Small intestine (tissue), 7 donors: ENCODE measurements around the gene SP1. TPM values are rescaled to one million over a fixed set of nuclear protein-coding genes. Genes with fewer than 3 reads are reported as not detected.

Experiments
- DNase-seq, 2 donors: peaks; one replicate each; pipeline versions ENCODE4 v3.0.0 to v3.0.0-alpha.2; 2013
- FAIRE-seq: peaks from 2 replicates; lab custom pipeline; 2012; peaks lifted over from hg19 to GRCh38; lab: Jason Lieb, UNC
- H3K27ac ChIP-seq, 3 donors: one replicate each; pipeline ENCODE4 v1.5.1; 2013; ENCODE audit warnings: low read length in 2 of 3, mild to moderate bottlenecking in 2 of 3, control low read depth in 1 of 3, inconsistent platforms in 1 of 3, low read depth in 1 of 3, moderate library complexity in 1 of 3
- H3K27me3 ChIP-seq, 3 donors: one replicate each; pipeline ENCODE4 v1.6.1; 2013; ENCODE audit warnings: low read length in 3 of 3, inconsistent platforms in 1 of 3; ENCODE audit not compliant: control insufficient read depth in 3 of 3, insufficient read depth in 3 of 3
- H3K36me3 ChIP-seq, 3 donors: one replicate each; pipeline ENCODE4 v1.6.1; 2013; ENCODE audit warnings: low read length in 3 of 3, inconsistent platforms in 1 of 3, low read depth in 1 of 3, mild to moderate bottlenecking in 1 of 3, moderate library complexity in 1 of 3; ENCODE audit not compliant: control insufficient read depth in 3 of 3, insufficient read depth in 2 of 3
- H3K4me1 ChIP-seq, 3 donors: one replicate each; pipeline ENCODE4 v1.6.1; 2013; ENCODE audit warnings: low read length in 2 of 3, inconsistent platforms in 1 of 3, low read depth in 1 of 3, mild to moderate bottlenecking in 1 of 3, moderate library complexity in 1 of 3; ENCODE audit not compliant: control insufficient read depth in 3 of 3, insufficient read depth in 2 of 3
- H3K4me3 ChIP-seq, 3 donors: one replicate each; pipeline ENCODE4 v1.5.1; 2013; ENCODE audit warnings: low read length in 3 of 3, control low read depth in 1 of 3, inconsistent platforms in 1 of 3, low read depth in 1 of 3, mild to moderate bottlenecking in 1 of 3, moderate library complexity in 1 of 3
- H3K9me3 ChIP-seq, 2 donors: one replicate each; pipeline ENCODE4 v1.6.1; 2013; ENCODE audit warnings: low read depth in 1 of 2, low read length in 1 of 2; ENCODE audit not compliant: control insufficient read depth in 2 of 2, insufficient read depth in 1 of 2
- WGBS, 3 donors: extraction: QIAGEN DNeasy Blood & Tissue Kit; methylation state at CpG; one replicate each; pipeline ENCODE4 v1.1.7; 2013; 5-methylcytosine and 5-hydroxymethylcytosine counted together
- polyA plus RNA-seq, 4 donors: library from polyadenylated mRNA; stranded (reverse) in 3 of 4; unstranded in 1 of 4; fragments of 200-250 nt in 3 of 4; fragments of 120-200 nt in 1 of 4; gene quantifications; one replicate each; pipeline versions ENCODE4 v1.2.1 to v1.2.3, GENCODE V29; 2013
- donor health status: healthy with polysubstance abuse.
- donor health status: control.
- donor health status: control.
- donor health status: Bipolar disorder and iron deficiency.
- donor health status: healthy.

The SP1 gene
- polyA plus RNA-seq, 4 donors: 13.8 to 75.6 (median 18.3) TPM

DNA sequence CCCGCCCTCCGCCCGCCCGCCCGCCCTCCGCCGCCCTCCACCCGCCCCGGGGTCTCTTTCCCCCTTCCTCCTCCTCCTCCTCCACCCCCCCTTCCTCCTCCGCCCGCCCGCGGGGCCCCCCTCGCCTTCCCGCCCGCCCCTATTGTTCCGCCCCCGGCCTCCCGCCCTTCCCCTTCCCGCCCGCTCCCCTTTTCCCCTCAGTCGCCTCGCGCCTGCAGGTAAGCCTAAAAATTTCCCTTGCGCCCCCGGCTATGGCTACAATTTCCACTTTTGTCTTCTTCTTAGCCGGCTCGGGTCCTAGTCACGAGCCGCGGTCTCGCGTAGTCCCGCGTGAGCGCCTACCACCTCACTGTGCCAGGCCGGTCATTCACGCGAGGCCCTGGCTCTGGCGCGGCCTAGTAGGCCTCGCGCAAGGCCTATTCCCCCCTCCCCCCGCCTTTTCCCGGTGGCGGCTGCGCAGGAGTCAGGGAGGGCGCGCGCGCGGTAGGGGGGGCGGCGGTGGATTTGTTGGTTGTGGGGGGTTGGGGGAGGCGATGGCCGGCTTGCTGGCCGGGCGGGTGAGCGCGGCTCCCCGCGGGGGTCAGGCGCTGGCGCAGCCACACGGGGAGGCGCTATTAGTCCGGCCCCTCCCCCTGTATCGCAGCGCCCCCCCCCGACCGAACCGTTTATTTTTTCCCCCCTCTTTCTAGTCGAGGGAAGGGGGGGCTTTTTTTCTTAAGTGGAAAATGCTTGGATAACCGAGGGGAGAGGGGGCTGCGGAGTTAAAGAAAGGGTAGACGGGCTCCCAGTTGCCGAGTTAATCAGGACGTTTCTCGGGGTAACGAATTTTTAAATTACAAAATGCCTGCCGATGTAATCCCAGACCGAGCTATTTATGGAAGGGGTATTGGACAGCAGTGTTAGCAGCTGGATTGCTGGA lies 72.4 kb downstream of the SP1 start:
- Histone ChIP-seq H3K27me3 (no peaks in the 10 kb centered on the region), H3K27ac (peak overlapping the region; percentile 93 to 98 (median 96)), H3K36me3 (peaks cover 17 to 38% (median 19%) of the 10 kb centered on the region in 3 donors), H3K4me1 (peaks cover 0 to 18% (median 4%) of the 10 kb centered on the region in 3 donors), H3K4me3 (peak overlapping the region; percentile 89 to 98 (median 97)), H3K9me3 (no peaks in the 10 kb centered on the region)
- 0 to 1% (median 1%) methylated on average over 55 to 70 of the region's 82 CpGs for WGBS, 3 donors
- DNase-seq: peak; percentile 74 to 92
- FAIRE-seq: no peak

DNA sequence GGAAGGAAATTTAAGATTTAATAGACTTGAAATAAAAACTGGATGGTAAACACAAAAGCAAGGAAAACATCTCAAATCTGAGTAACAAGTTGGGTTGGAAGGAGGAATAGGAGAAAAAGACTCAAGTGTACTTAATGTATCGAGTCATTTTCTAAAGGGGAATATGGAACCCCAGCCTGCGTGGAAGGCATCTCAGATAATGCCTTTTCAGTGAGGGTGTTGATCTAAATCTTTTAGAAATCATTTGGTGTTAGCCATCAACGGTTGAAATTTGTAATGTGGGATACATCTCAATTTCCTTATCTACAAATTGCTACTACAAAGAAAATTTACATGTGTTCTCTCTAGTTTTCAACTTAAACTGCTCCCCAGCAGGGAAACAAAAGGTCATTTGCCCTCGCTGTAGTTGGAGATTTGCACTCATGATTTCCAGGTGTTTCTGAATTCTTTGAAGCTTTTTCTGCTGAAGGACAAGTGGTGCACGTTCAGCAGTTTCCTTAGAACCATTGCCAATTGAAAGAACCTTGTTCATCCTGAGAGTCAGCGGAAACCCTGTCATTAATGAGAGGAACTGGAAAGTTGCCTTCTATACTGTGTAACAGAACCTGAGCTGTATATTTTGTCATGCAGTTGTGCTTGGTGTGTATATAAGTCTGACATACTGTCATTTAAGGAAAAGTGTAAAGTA lies 74.1 kb downstream of the SP1 start:
- no peak for FAIRE-seq
- 23 to 26% (median 24%) methylated on average over 6 of the region's 6 CpGs for WGBS, 3 donors

GRCh38 chr12:53454707-53455106 lies 74.7 kb downstream of the SP1 start:
- H3K4me3 ChIP-seq: no peak overlapping the region

More for the DNA sequence above, 74.1 kb downstream of the SP1 start:
- H3K4me3 ChIP-seq: no peak overlapping the region
- no peak for DNase-seq
- H3K4me1 ChIP-seq: peaks cover 0 to 18% (median 4%) of the 10 kb centered on the region in 3 donors
- H3K9me3 ChIP-seq: no peaks in the 10 kb centered on the region
- H3K27me3 ChIP-seq: no peaks in the 10 kb centered on the region
- H3K36me3 ChIP-seq: peaks cover 27 to 36% (median 28%) of the 10 kb centered on the region in 3 donors
- no peak overlapping the region for H3K27ac ChIP-seq

DNA sequence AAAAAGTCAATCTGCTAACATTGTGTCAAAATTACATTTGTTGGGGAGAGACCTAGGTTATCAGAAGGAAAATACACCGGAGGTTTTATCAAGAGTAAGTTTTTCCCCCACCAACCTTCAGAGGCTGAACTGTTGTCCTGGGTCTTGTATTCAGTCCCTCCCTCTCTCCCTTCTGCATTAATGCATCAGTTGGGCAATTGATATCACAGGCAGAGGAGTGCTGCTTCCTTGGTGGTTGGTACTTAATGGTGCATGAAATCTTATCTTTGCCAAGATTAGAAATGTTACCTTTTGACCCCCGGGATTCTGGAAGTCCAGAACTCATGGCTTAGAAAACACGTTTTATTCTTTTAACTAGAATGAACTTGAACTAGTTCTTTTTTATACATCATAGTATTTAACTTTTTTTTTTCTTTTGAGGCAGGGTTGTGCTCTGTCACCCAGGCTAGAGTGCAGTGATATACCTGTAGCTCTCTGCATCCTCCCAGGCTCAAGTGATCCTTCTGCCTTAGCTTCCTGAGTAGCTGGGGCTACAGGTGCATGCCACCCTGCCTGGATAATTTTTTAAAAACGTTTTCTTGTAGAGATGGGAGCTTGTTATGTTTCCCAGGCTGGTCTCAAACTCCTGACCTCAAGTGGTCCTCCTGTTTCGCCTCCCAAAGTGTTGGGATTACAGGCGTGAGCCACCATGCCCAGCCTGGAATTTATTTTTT lies 76.8 kb downstream of the SP1 start:
- Histone ChIP-seq H3K4me1 (peaks cover 0 to 20% (median 4%) of the 10 kb centered on the region in 3 donors), H3K27ac (no peak overlapping the region), H3K4me3 (no peak overlapping the region), H3K36me3 (peaks cover 40 to 49% (median 46%) of the 10 kb centered on the region in 3 donors), H3K9me3 (no peaks in the 10 kb centered on the region), H3K27me3 (no peaks in the 10 kb centered on the region)
- no peak for FAIRE-seq
- DNase-seq: peak in 1 of 2 donors; percentile 72
- WGBS, 3 donors: 48 to 68% (median 52%) methylated on average over 6 of the region's 6 CpGs

More at GRCh38 chr12:53454707-53455106, 74.7 kb downstream of the SP1 start:
- Histone ChIP-seq H3K36me3 (peaks cover 29 to 36% (median 30%) of the 10 kb centered on the region in 3 donors), H3K27me3 (no peaks in the 10 kb centered on the region), H3K27ac (no peak overlapping the region), H3K4me1 (peaks cover 0 to 18% (median 4%) of the 10 kb centered on the region in 3 donors), H3K9me3 (no peaks in the 10 kb centered on the region)
- WGBS, 3 donors: 55 to 61% (median 58%) methylated on average over 3 of the region's 3 CpGs
- no peak for FAIRE-seq
- DNase-seq: no peak

GRCh38 chr12:53459097-53459496 lies 79.1 kb downstream of the SP1 start:
- 73 to 81% (median 77%) methylated on average over 4 of the region's 4 CpGs for WGBS, 3 donors
- Histone ChIP-seq H3K27ac (no peak overlapping the region), H3K4me3 (no peak overlapping the region), H3K9me3 (no peaks in the 10 kb centered on the region), H3K36me3 (peaks cover 49 to 63% (median 61%) of the 10 kb centered on the region in 3 donors), H3K27me3 (no peaks in the 10 kb centered on the region), H3K4me1 (peaks cover 0 to 11% (median 2%) of the 10 kb centered on the region in 3 donors)
- DNase-seq (no peak), FAIRE-seq (no peak)

DNA sequence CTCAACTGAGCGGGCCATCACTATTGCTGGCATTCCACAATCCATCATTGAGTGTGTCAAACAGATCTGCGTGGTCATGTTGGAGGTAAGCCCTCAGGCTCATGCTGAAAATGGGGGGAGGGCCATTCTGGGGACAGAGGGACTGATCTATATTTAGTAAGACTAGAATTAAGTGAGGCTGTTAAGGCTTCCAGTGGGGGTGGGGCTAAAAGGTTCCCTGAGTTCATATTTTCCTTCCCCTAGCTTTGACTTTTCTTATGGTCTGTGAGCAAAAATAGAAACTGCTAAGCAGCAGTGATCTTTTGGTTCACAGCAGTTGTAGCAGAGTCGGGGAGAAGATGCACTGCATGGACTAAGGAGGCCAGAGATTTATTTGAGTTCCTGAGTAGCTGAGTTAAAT lies 81.1 kb downstream of the SP1 start:
- DNase-seq (no peak), FAIRE-seq (no peak)
- no peaks in the 10 kb centered on the region for H3K27me3 ChIP-seq
- H3K4me3 ChIP-seq: no peak overlapping the region
- H3K9me3 ChIP-seq: no peaks in the 10 kb centered on the region
- H3K27ac ChIP-seq: no peak overlapping the region
- WGBS, 3 donors: 78 to 88% (median 88%) methylated on average over 3 of the region's 3 CpGs
- peaks cover 0 to 2% (median 0%) of the 10 kb centered on the region in 3 donors for H3K4me1 ChIP-seq
- H3K36me3 ChIP-seq: peaks cover 54 to 66% (median 63%) of the 10 kb centered on the region in 3 donors

DNA sequence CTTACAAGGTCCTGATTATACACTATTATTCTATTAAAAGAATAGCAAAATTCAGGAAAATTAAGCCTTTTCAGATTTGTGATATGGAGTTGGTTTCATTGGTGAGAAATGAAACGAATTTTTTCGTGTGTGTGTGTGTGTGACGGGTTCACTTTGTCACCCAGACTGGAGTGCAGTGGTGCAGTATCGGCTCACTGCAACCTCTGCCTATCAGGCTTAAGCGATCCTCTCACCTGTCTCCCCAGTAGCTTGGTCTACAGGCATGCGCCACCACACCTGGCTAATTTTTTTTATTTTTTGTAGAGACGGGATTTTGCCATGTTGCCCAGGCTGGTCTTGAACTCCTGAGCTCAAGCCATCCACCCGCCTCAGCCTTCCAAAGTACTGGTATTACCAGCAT lies 81.6 kb downstream of the SP1 start:
- Histone ChIP-seq H3K36me3 (peaks cover 51 to 66% (median 65%) of the 10 kb centered on the region in 3 donors), H3K4me3 (no peak overlapping the region), H3K27me3 (no peaks in the 10 kb centered on the region), H3K9me3 (no peaks in the 10 kb centered on the region), H3K4me1 (peaks cover 0 to 2% (median 0%) of the 10 kb centered on the region in 3 donors), H3K27ac (no peak overlapping the region)
- 81 to 82% (median 81%) methylated on average over 8 of the region's 8 CpGs for WGBS, 3 donors
- FAIRE-seq (no peak), DNase-seq (no peak)

DNA sequence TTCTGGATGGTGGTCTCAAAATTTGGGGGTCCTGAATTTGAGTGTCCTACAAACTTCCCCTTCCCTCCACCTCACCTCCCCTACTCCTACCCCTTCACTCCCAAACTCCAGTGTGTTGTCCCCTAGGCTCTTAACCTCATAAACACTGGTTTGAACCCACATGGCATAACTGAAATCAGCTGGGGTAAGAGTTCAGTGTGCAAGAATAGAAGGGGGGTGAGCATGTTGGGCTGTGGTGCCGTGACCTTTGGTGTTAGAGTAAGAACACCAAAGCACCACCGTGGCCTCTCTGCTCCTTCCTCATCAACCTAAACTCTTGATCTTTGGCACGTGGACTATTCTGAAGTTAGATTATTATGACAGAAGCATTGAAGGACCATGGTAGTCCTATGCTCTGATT lies 83.0 kb downstream of the SP1 start:
- DNase-seq (no peak), FAIRE-seq (no peak)
- H3K9me3 ChIP-seq: no peaks in the 10 kb centered on the region
- H3K36me3 ChIP-seq: peaks cover 57 to 71% (median 66%) of the 10 kb centered on the region in 3 donors
- 40 to 68% (median 53%) methylated on average over 3 of the region's 3 CpGs for WGBS, 3 donors
- peaks cover 0 to 2% (median 0%) of the 10 kb centered on the region in 3 donors for H3K4me1 ChIP-seq
- no peak overlapping the region for H3K4me3 ChIP-seq
- no peak overlapping the region for H3K27ac ChIP-seq
- no peaks in the 10 kb centered on the region for H3K27me3 ChIP-seq
